ENCODE data around the gene LYAR. TPM values are rescaled to one million over a fixed set of nuclear protein-coding genes. Genes with fewer than 3 reads are reported as not detected.
"Not testable (repeated sequence)": the region's sequence is repeated elsewhere in the genome, so short reads cannot be mapped to it uniquely, and the experiment has no call there.

Gene LYAR
- total RNA-seq, 3 donors from 2014 or later: 5.2 to 12.9 (median 8.2) TPM

DNA sequence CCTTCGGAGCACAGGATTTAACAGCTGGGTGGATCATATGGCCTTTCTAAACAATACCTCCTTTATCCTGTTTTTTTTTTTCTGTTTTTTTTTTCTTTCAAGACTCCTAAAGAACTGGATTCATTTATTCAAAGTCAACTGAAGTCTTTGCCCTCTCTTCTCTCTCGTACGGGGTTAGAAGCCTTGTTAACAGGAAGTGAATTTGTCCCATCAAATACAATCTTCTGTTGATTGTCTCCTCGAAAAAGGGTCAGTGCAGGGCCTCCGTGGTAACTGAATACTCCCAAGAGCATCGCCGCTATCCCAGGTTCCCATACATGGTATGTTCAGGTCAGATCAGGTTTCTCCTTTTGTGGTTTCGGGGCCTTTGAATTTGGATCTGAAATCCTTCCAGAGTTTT lies 40.1 kb downstream of the LYAR start:
- DNase-seq (no peak), ATAC-seq (no peak)
- Histone ChIP-seq H3K4me1 (ENCODE audit: low read depth) (peaks cover 18% of the 10 kb centered on the region), H3K9me3 (no peaks in the 10 kb centered on the region), H3K4me3 (no peak overlapping the region), H3K36me3 (ENCODE audit: low read depth) (no peaks in the 10 kb centered on the region)
- TF ChIP-seq, protein P1, sequence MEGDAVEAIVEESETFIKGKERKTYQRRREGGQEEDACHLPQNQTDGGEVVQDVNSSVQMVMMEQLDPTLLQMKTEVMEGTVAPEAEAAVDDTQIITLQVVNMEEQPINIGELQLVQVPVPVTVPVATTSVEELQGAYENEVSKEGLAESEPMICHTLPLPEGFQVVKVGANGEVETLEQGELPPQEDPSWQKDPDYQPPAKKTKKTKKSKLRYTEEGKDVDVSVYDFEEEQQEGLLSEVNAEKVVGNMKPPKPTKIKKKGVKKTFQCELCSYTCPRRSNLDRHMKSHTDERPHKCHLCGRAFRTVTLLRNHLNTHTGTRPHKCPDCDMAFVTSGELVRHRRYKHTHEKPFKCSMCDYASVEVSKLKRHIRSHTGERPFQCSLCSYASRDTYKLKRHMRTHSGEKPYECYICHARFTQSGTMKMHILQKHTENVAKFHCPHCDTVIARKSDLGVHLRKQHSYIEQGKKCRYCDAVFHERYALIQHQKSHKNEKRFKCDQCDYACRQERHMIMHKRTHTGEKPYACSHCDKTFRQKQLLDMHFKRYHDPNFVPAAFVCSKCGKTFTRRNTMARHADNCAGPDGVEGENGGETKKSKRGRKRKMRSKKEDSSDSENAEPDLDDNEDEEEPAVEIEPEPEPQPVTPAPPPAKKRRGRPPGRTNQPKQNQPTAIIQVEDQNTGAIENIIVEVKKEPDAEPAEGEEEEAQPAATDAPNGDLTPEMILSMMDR (IDR thresholded peaks at IDR 0.05): no peak
- intact Hi-C loops (cut with DNase I, micrococcal nuclease): loop anchor here (5.0 to 10.0 kb wide), 2 partner anchors 85 to 87 kb away; no protein-coding TSS in a partner anchor

DNA sequence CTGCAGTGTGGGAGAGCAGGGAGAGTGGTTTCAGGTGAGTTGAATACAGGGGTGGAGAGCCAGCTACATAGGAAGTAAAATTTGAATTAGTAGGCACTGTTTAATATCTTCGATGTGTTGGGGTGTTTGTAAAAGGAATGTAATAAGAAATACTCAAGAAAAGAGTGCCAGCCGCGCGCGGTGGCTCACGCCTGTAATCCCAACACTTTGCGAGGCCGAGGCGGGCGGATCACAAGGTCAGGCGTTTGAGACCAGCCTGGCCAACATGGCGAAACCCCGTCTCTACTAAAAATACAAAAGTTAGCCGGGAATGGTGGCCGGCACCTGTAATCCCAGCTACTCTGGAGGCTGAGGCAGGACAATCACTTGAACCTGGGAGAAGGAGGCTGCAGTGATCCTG lies 40.6 kb downstream of the LYAR start:
- intact Hi-C loops (cut with DNase I, micrococcal nuclease); DNase-seq; H3K9me3 ChIP-seq; H3K4me3 ChIP-seq; ATAC-seq; H3K36me3 ChIP-seq (ENCODE audit: low read depth): not testable (repeated sequence)
- H3K4me1 ChIP-seq (ENCODE audit: low read depth): peaks cover 18% of the 10 kb centered on the region

DNA sequence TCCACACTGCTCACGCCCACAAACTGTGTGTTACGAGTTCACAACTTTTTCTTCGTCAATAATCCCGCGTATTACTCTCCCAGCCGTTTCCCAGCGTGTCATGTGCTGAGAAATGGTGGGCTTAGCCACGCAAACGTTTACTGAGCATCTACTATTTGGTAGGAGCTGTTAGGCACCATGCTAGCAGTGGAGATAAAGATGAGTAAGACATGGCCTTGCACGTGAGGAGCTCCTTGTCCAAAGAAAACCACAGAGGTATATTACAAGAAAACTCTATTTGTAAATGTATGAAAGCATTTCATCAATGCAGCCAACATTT lies 41.1 kb downstream of the LYAR start:
- ATAC-seq (no peak), DNase-seq (no peak)
- peaks cover 18% of the 10 kb centered on the region for H3K4me1 ChIP-seq (ENCODE audit: low read depth)
- intact Hi-C loops (cut with DNase I, micrococcal nuclease): no loop called here
- no peak overlapping the region for H3K4me3 ChIP-seq
- H3K36me3 ChIP-seq (ENCODE audit: low read depth): no peaks in the 10 kb centered on the region
- H3K9me3 ChIP-seq: no peaks in the 10 kb centered on the region
- TF ChIP-seq, protein P1 (IDR thresholded peaks at IDR 0.05): no peak

DNA sequence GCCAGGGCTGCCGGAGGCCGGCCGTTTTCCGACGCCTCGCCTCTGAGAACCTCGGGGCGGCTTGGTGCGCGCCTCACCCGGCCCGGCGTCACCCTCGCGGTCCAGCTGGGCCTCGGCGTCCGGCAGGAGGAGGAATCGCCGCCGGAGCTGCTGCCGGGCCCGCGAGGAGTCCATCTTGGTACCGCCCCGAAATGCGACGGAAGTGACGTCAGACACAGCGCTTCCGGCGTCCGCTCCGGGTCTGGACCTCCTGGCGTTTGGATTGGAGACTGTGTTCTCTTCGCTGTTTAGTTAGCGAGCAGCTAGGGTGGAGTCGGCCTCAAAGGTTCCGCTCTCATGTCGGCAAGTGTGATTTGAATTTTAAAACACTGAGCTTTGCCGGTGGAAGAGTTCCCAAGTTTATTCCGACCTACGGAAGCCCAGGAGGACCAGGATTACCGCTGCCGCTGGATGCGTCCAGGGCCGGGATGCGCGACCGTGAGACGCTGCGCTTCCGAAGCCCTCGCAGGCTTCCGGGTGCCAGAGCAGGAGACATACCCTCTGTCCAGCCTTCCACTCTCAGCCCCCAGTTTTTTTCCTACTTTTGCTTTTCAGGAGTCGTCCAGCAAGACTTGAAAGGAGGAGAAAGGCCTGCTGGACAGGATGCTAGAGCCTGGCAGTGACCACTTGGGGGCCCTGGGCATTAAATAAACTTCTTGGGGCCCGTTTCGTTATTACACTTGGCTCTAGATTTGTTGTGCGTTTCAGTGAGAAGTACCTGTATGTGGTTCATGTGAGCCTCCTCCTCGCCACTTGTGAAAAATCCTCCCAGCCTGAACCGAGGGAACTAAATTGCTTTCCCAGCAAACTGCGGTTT lies 41.7 kb downstream of the LYAR start, which contains the start of gene TMEM128:
Gene TMEM128, minus strand, starts transcription at position 195 of the 856 bp plus-strand sequence. Its CDS starts 21 bp downstream, at position 174.
- H3K36me3 ChIP-seq (ENCODE audit: low read depth): no peaks in the 10 kb centered on the region
- TF ChIP-seq, protein P1 (IDR thresholded peaks at IDR 0.05): no peak
- intact Hi-C loops (cut with DNase I, micrococcal nuclease): no loop called here
- peak; percentile 94 to 97 (median 94) for DNase-seq
- H3K4me3 ChIP-seq: peak within 1 kb of the TSS; percentile 57
- peaks cover 18% of the 10 kb centered on the region for H3K4me1 ChIP-seq (ENCODE audit: low read depth)
- H3K9me3 ChIP-seq: no peaks in the 10 kb centered on the region
- peak; percentile 97 for ATAC-seq

DNA sequence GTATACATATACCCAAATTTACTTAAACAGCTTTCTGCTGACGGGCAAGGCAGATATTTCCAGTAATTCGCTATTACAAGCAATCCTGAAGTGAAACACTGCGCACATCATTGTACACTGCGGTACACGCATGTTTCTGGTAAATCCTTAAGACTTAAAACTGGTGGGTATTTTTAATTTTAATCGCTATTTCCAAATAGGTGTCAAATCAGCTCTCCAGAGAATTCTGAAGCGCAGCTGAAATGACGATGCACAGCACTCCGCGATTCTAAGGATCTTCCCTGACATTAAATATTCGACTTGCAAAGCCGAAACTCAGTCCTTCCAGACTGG lies 42.3 kb downstream of the LYAR start:
- peak overlapping the region; percentile 57 for H3K4me3 ChIP-seq
- peaks cover 18% of the 10 kb centered on the region for H3K4me1 ChIP-seq (ENCODE audit: low read depth)
- H3K9me3 ChIP-seq: no peaks in the 10 kb centered on the region
- DNase-seq: no peak
- ATAC-seq: peak; percentile 32
- no peaks in the 10 kb centered on the region for H3K36me3 ChIP-seq (ENCODE audit: low read depth)
- intact Hi-C loops (cut with DNase I, micrococcal nuclease): no loop called here
- TF ChIP-seq, protein P1 (IDR thresholded peaks at IDR 0.05): no peak

DNA sequence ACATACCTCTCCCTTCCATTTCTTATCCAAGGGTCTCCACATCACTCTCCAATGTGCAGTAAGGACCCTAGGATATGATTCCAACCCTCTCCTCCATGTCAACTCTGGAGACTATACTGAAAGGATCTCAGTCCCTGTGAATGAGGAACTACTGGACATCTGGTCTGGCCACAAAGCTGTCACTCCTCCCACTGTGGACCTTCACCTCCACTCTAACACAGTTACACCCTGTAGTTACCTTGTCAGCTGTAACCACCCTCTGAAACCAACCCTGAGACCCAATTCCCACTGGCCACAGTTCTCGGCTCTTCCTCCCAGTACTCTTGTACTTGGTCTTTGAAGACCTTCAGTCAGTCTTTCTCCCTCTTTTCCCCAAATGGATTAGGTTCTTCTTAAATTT lies 44.8 kb downstream of the LYAR start:
- ATAC-seq: peak; percentile 56
- Histone ChIP-seq H3K9me3 (no peaks in the 10 kb centered on the region), H3K4me1 (ENCODE audit: low read depth) (peaks cover 18% of the 10 kb centered on the region), H3K36me3 (ENCODE audit: low read depth) (no peaks in the 10 kb centered on the region), H3K4me3 (no peak overlapping the region)
- intact Hi-C loops (cut with DNase I, micrococcal nuclease): no loop called here
- peak in 1 of 3 donors; percentile 17 for DNase-seq
- TF ChIP-seq, protein P1 (IDR thresholded peaks at IDR 0.05): no peak

DNA sequence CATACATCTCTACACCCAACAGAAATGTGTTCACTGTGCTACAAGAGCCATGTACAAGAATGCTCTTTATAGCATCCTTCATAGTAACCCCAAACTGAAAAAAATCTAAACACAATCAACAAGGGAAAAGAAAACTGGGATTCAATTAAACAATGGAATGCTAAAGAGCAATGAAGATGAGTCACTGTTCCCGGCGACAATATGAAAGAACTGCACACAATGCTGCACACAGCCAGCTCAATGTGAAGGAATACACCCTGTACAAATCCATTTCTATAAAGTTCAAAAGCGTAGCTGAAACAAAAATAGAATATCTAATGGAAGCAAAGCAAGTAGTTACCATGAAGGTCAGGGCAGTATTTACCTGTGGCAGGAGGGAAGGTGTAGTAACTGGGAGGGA lies 50.4 kb downstream of the LYAR start:
- intact Hi-C loops (cut with DNase I, micrococcal nuclease); H3K9me3 ChIP-seq; H3K36me3 ChIP-seq (ENCODE audit: low read depth); ATAC-seq; DNase-seq; H3K4me3 ChIP-seq; H3K4me1 ChIP-seq (ENCODE audit: low read depth): not testable (repeated sequence)
